ENCODE results near the gene RASAL2. TPM values are rescaled to one million over a fixed set of nuclear protein-coding genes. Genes with fewer than 3 reads are reported as not detected.
A peak's percentile ranks its signal among the peaks of the same experiment; 100 is the strongest.

The RASAL2 gene
- polyA plus RNA-seq, 1 experiment: 27.7 TPM

GRCh38 chr1:178092878-178093493, 918 bp upstream of the RASAL2 start:
- no peak; the same call in 1 of the 2 replicates for TF ChIP-seq CTCF (IDR thresholded peaks at IDR 0.05; ENCODE audit: insufficient read depth, low read depth, low read length)
- ChIA-PET CTCF (interaction anchor here (0.7 to 3.9 kb wide), 5 partner anchors 13 to 207 kb away, joined by 3 to 15 read pairs (median 5); no protein-coding TSS in a partner anchor), POLR2A (no interaction called here)
- no peak for DNase-seq (ENCODE audit: low read depth)
- Histone ChIP-seq H3K4me3 (ENCODE audit: low read depth, low read length) (peak overlapping the region; percentile 98), H3K27me3 (ENCODE audit: control insufficient read depth, insufficient read depth, low read length) (no peaks in the 10 kb centered on the region), H3K36me3 (ENCODE audit: control insufficient read depth, insufficient read depth, low read length) (no peaks in the 10 kb centered on the region)

- POLR2A ChIA-PET: interaction anchor here (0.6 kb wide), 2 partner anchors 68 to 143 kb away, joined by 4 to 5 read pairs; no protein-coding TSS in a partner anchor
- no peak for TF ChIP-seq CTCF (IDR thresholded peaks at IDR 0.05; ENCODE audit: insufficient read depth, low read depth, low read length)
- Histone ChIP-seq H3K4me3 (ENCODE audit: low read depth, low read length) (peak overlapping the region; percentile 98), H3K36me3 (ENCODE audit: control insufficient read depth, insufficient read depth, low read length) (no peaks in the 10 kb centered on the region), H3K27me3 (ENCODE audit: control insufficient read depth, insufficient read depth, low read length) (no peaks in the 10 kb centered on the region)
- CTCF ChIA-PET: interaction anchor here (0.7 to 3.9 kb wide), 7 partner anchors 13 to 206 kb away, joined by 3 to 15 read pairs (median 3); no protein-coding TSS in a partner anchor
- DNase-seq (ENCODE audit: low read depth): peak; percentile 83
Measured at GRCh38 chr1:178093494-178093950, 382 bp upstream of the RASAL2 start.

- H3K36me3 ChIP-seq (ENCODE audit: control insufficient read depth, insufficient read depth, low read length): no peaks in the 10 kb centered on the region
- ChIA-PET POLR2A (no interaction called here), CTCF (interaction anchor here (1.0 to 3.9 kb wide), 5 partner anchors 17 to 171 kb away, joined by 3 to 15 read pairs (median 5); no protein-coding TSS in a partner anchor)
- no peak for TF ChIP-seq CTCF (IDR thresholded peaks at IDR 0.05; ENCODE audit: insufficient read depth, low read depth, low read length)
- H3K4me3 ChIP-seq (ENCODE audit: low read depth, low read length): peak overlapping the region; percentile 98
- DNase-seq (ENCODE audit: low read depth): peak; percentile 41
- no peaks in the 10 kb centered on the region for H3K27me3 ChIP-seq (ENCODE audit: control insufficient read depth, insufficient read depth, low read length)
Measured at GRCh38 chr1:178094739-178095645, 1.1 kb downstream of the RASAL2 start.

- no peaks in the 10 kb centered on the region for H3K27me3 ChIP-seq (ENCODE audit: control insufficient read depth, insufficient read depth, low read length)
- ChIA-PET POLR2A (no interaction called here), CTCF (no interaction called here)
- TF ChIP-seq CTCF (IDR thresholded peaks at IDR 0.05; ENCODE audit: insufficient read depth, low read depth, low read length): no peak
- H3K4me3 ChIP-seq (ENCODE audit: low read depth, low read length): no peak overlapping the region
- no peak for DNase-seq (ENCODE audit: low read depth)
- no peaks in the 10 kb centered on the region for H3K36me3 ChIP-seq (ENCODE audit: control insufficient read depth, insufficient read depth, low read length)
Measured at GRCh38 chr1:178096421-178096820, 2.5 kb downstream of the RASAL2 start.

- CTCF ChIA-PET: interaction anchor here (0.8 kb wide), 1 partner anchor 11 kb away, joined by 3 read pairs; no protein-coding TSS in a partner anchor
- no peak for TF ChIP-seq CTCF (IDR thresholded peaks at IDR 0.05; ENCODE audit: insufficient read depth, low read depth, low read length)
- no peaks in the 10 kb centered on the region for H3K27me3 ChIP-seq (ENCODE audit: control insufficient read depth, insufficient read depth, low read length)
- no peak overlapping the region for H3K4me3 ChIP-seq (ENCODE audit: low read depth, low read length)
- H3K36me3 ChIP-seq (ENCODE audit: control insufficient read depth, insufficient read depth, low read length): no peaks in the 10 kb centered on the region
- POLR2A ChIA-PET: interaction anchor here (0.6 kb wide), 1 partner anchor 60 kb away, joined by 5 read pairs; no protein-coding TSS in a partner anchor
- no peak for DNase-seq (ENCODE audit: low read depth)
Measured at GRCh38 chr1:178098262-178098661, 4.4 kb downstream of the RASAL2 start.
